ENCODE measurements around the gene EXO5.

EXO5 gene

GRCh38 chr1:40562185-40562584, 53.6 kb downstream of the EXO5 start:
- no peak overlapping the region for H3K4me2 ChIP-seq (ENCODE audit: low read length)
- no peaks in the 10 kb centered on the region for H3K4me1 ChIP-seq (ENCODE audit: control insufficient read depth, low read length)
- no peaks in the 10 kb centered on the region; the same call in 1 of the 2 replicates for H3K9me3 ChIP-seq (ENCODE audit: control insufficient read depth, insufficient read depth, low read length)
- H3K4me3 ChIP-seq (ENCODE audit: low read length), result no peak overlapping the region
- no peaks in the 10 kb centered on the region for H3K79me2 ChIP-seq (ENCODE audit: control insufficient read depth, low read length)
- no peaks in the 10 kb centered on the region for H4K20me1 ChIP-seq (ENCODE audit: control insufficient read depth, insufficient read depth, low read depth, low read length)
- H3K9me2 ChIP-seq (replicated peaks; ENCODE audit: control insufficient read depth, low read length), result no peaks in the 10 kb centered on the region
- no peaks in the 10 kb centered on the region for H3K36me3 ChIP-seq (ENCODE audit: control insufficient read depth, low read length)
- TF ChIP-seq CTCF (IDR thresholded peaks at IDR 0.05; ENCODE audit: low read depth, low read length, poor library complexity, severe bottlenecking) (no peak), EZH2phosphoT487 (IDR thresholded peaks at IDR 0.05; ENCODE audit: borderline replicate concordance, low read length) (no peak)
- no peak overlapping the region for H3K27ac ChIP-seq (ENCODE audit: low read depth, low read length)
- H3K27me3 ChIP-seq (ENCODE audit: control insufficient read depth, low read length), result 0 out of 2 replicates have a peak, but pooled peaks cover 2% of the 10 kb centered on the region
- H3F3A ChIP-seq (ENCODE audit: control insufficient read depth, insufficient read depth), result no peaks in the 10 kb centered on the region

DNA sequence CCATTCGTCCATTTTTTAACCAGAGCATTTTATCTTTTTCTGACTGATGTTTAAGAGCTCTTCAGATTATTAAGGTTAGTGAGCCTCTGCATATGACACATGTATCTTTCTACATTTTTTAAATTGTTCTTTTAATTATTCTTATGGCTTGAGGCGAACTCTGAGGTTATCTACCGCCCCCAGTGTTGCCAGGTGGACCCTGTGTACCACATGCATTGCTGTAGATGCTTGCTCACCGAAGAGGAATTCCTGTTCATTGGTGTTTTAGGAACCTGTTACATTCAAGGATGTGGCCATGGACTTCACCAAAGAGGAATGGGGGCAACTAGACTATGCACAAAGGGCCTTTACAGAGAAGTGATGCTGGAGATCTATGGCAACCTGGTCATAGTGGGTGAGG, 54.7 kb downstream of the EXO5 start:
- H3K4me2 ChIP-seq (ENCODE audit: low read length), result no peak overlapping the region
- no peaks in the 10 kb centered on the region for H3K4me1 ChIP-seq (ENCODE audit: control insufficient read depth, low read length)
- H3K27me3 ChIP-seq (ENCODE audit: control insufficient read depth, low read length), result 0 out of 2 replicates have a peak, but pooled peaks cover 2% of the 10 kb centered on the region
- H3K4me3 ChIP-seq (ENCODE audit: low read length), result no peak overlapping the region
- H3K79me2 ChIP-seq (ENCODE audit: control insufficient read depth, low read length), result no peaks in the 10 kb centered on the region
- no peaks in the 10 kb centered on the region for H3K36me3 ChIP-seq (ENCODE audit: control insufficient read depth, low read length)
- no peaks in the 10 kb centered on the region for H3K9me2 ChIP-seq (replicated peaks; ENCODE audit: control insufficient read depth, low read length)
- H4K20me1 ChIP-seq (ENCODE audit: control insufficient read depth, insufficient read depth, low read depth, low read length), result no peaks in the 10 kb centered on the region
- H3K27ac ChIP-seq (ENCODE audit: low read depth, low read length), result no peak overlapping the region
- H3K9me3 ChIP-seq (ENCODE audit: control insufficient read depth, insufficient read depth, low read length), result no peaks in the 10 kb centered on the region
- no peaks in the 10 kb centered on the region for H3F3A ChIP-seq (ENCODE audit: control insufficient read depth, insufficient read depth)
- TF ChIP-seq EZH2phosphoT487 (IDR thresholded peaks at IDR 0.05; ENCODE audit: borderline replicate concordance, low read length) (no peak), CTCF (IDR thresholded peaks at IDR 0.05; ENCODE audit: low read depth, low read length, poor library complexity, severe bottlenecking) (no peak)

DNA sequence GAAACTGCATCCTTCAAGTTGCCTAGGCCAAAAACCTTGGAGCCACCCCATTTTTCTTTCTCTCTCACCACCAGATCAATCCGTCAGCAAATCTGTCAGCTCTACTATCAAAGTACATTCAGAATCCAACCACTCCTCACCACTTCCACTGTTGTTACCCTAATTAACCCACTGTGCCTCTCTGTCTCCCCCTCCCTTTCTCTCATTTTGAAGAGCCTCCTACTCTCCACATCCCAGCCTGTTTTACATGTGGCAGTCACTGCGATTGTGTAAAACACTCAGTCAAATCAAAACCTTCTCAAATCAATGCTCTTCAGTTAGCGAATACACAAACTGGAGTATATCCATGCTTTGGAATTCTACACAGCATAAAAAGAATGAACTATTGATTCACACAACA, 55.9 kb downstream of the EXO5 start:
- H3K36me3 ChIP-seq (ENCODE audit: control insufficient read depth, low read length), result no peaks in the 10 kb centered on the region
- H3K9me3 ChIP-seq (ENCODE audit: control insufficient read depth, insufficient read depth, low read length), result no peaks in the 10 kb centered on the region
- no peak overlapping the region for H3K27ac ChIP-seq (ENCODE audit: low read depth, low read length)
- no peak overlapping the region for H3K4me3 ChIP-seq (ENCODE audit: low read length)
- no peak overlapping the region for H3K4me2 ChIP-seq (ENCODE audit: low read length)
- no peaks in the 10 kb centered on the region for H3K79me2 ChIP-seq (ENCODE audit: control insufficient read depth, low read length)
- no peaks in the 10 kb centered on the region for H3K9me2 ChIP-seq (replicated peaks; ENCODE audit: control insufficient read depth, low read length)
- TF ChIP-seq CTCF (IDR thresholded peaks at IDR 0.05; ENCODE audit: low read depth, low read length, poor library complexity, severe bottlenecking) (no peak), EZH2phosphoT487 (IDR thresholded peaks at IDR 0.05; ENCODE audit: borderline replicate concordance, low read length) (no peak)
- H4K20me1 ChIP-seq (ENCODE audit: control insufficient read depth, insufficient read depth, low read depth, low read length), result no peaks in the 10 kb centered on the region
- 0 out of 2 replicates have a peak, but pooled peaks cover 2% of the 10 kb centered on the region for H3K27me3 ChIP-seq (ENCODE audit: control insufficient read depth, low read length)
- H3K4me1 ChIP-seq (ENCODE audit: control insufficient read depth, low read length), result no peaks in the 10 kb centered on the region
- H3F3A ChIP-seq (ENCODE audit: control insufficient read depth, insufficient read depth), result no peaks in the 10 kb centered on the region
